OCI-LY3 (cell line): Measurements from ENCODE around the gene BSPRY.

Experiments used
- H2AFZ ChIP-seq: fragments of 200-600, 300-600 bp; shearing (Covaris generic); 2 replicates; pipeline ENCODE4 v1.6.0; 2014; ENCODE audit warnings: antibody characterized with exemption, low read depth, low read length
- H3K27ac ChIP-seq: fragments of 200-600, 300-600 bp; sonication (generic); 2 replicates; pipeline ENCODE4 v1.5.1; 2014; ENCODE audit warnings: mild to moderate bottlenecking, low read length, moderate library complexity, mixed read lengths
- H3K27me3 ChIP-seq: fragments of 200-600, 300-600 bp; sonication (generic); 2 replicates; pipeline ENCODE4 v1.6.1; 2014; ENCODE audit warnings: low read depth, low read length, mixed read lengths
- H3K36me3 ChIP-seq: fragments of 200-600, 300-600 bp; sonication (generic); replicated peaks from 2 replicates; pipeline ENCODE3; 2014; ENCODE audit warnings: low read depth, low read length, mixed read lengths
- H3K4me1 ChIP-seq: fragments of 300-600, 200-600 bp; sonication (generic); 2 replicates; pipeline ENCODE4 v1.6.1; 2014; ENCODE audit warnings: low read length, mixed read lengths
- H3K4me2 ChIP-seq: fragments of 200-600, 300-600 bp; sonication (generic); 2 replicates; pipeline ENCODE4 v1.6.1; 2014; ENCODE audit warnings: low read length, mixed read lengths
- H3K4me3 ChIP-seq: fragments of 300-600, 200-600 bp; sonication (generic); 2 replicates; pipeline ENCODE4 v1.5.1; 2014; ENCODE audit warnings: antibody characterized with exemption, mild to moderate bottlenecking, low read length, moderate library complexity
- H3K79me2 ChIP-seq: fragments of 300-600, 200-600 bp; shearing (Covaris generic); 2 replicates; pipeline ENCODE4 v1.6.1; 2014; ENCODE audit warnings: mild to moderate bottlenecking, low read length, mixed read lengths
- H3K9ac ChIP-seq: fragments of 300-600, 200-600 bp; shearing (Covaris generic); 2 replicates; pipeline ENCODE4 v1.6.0; 2014; ENCODE audit warnings: mild to moderate bottlenecking, low read length, moderate library complexity
- H3K9me3 ChIP-seq: fragments of 200-600, 300-600 bp; shearing (Covaris generic); 2 replicates; pipeline ENCODE4 v1.6.1; 2014; ENCODE audit warnings: low read length, mixed read lengths; ENCODE audit not compliant: insufficient read depth
- H4K20me1 ChIP-seq: fragments of 200-600, 300-600 bp; sonication (generic); 2 replicates; pipeline ENCODE4 v1.6.1; 2016; ENCODE audit warnings: low read length, mixed read lengths; ENCODE audit not compliant: insufficient read depth
- EZH2phosphoT487 ChIP-seq: fragments of 200-600 bp; shearing (Covaris generic); IDR thresholded peaks from 2 replicates; pipeline ENCODE4 v1.6.1; 2018; ENCODE audit warnings: antibody characterized with exemption, mixed run types, low read depth
- TF ChIP-seq, protein P1 (sequence below): fragments of 200-600, 300-600 bp; sonication (generic); IDR thresholded peaks from 2 replicates; pipeline ENCODE4 v1.5.1; 2014; ENCODE audit warnings: antibody characterized with exemption, low read length, low read depth

BSPRY gene

DNA sequence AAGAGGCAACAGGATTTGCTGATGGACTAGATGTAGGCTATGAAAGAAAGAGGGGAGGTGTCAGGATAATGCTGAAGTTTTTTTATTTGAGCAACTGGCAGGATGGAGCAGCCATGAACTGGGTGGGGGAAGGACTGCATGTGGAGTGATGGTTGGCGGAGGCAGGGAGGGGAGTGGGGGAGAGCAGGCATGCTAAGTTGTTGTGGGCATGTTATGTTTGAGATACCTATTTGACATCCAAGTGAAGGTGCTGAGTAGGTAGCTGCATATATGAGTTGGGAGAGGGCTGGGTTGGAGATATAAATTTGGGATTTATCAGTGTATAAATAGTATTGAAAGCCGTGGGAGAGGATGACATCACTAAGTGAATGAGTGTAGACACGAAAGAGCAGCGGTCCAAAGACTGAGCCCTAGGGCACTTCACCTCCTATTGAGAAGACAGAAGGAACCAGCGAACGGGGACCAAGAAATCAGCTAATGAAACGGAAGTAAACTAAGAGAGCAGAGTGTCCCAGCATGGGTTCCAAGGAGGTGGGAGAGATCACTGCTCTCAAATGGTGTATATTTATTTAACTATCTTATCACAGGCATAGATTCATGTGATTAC lies 7.4 kb downstream of the BSPRY start:
- Histone ChIP-seq H3K9ac (no peak overlapping the region), H3K27me3 (no peaks in the 10 kb centered on the region), H3K36me3 (no peaks in the 10 kb centered on the region), H3K27ac (no peak overlapping the region), H3K4me1 (peaks cover 11% of the 10 kb centered on the region), H3K79me2 (no peaks in the 10 kb centered on the region), H2AFZ (no peak overlapping the region), H3K4me3 (no peak overlapping the region), H3K4me2 (no peak overlapping the region), H3K9me3 (no peaks in the 10 kb centered on the region), H4K20me1 (no peaks in the 10 kb centered on the region)
- TF ChIP-seq, protein P1, sequence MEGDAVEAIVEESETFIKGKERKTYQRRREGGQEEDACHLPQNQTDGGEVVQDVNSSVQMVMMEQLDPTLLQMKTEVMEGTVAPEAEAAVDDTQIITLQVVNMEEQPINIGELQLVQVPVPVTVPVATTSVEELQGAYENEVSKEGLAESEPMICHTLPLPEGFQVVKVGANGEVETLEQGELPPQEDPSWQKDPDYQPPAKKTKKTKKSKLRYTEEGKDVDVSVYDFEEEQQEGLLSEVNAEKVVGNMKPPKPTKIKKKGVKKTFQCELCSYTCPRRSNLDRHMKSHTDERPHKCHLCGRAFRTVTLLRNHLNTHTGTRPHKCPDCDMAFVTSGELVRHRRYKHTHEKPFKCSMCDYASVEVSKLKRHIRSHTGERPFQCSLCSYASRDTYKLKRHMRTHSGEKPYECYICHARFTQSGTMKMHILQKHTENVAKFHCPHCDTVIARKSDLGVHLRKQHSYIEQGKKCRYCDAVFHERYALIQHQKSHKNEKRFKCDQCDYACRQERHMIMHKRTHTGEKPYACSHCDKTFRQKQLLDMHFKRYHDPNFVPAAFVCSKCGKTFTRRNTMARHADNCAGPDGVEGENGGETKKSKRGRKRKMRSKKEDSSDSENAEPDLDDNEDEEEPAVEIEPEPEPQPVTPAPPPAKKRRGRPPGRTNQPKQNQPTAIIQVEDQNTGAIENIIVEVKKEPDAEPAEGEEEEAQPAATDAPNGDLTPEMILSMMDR, result no peak
- no peak for TF ChIP-seq EZH2phosphoT487

DNA sequence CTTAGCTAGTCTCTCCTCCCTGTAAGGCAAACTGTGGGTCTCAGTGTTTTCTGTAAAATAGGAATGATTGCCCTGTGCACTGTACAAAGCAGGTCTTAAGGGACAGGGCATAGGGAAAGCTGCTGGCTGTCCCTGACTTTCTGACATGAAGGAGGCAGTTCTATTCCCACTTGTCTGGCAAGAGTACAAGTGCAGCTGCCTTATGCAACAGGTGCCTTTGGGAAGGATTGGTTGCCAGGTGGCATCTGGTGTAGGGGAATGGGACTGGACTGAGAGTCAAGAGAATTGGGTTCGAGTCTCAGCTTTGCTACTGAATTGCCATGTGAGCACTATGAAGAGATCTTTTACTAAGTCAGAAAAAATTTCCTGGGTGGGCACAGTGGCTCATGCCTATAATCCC lies 10.0 kb downstream of the BSPRY start:
- no peak for TF ChIP-seq EZH2phosphoT487
- TF ChIP-seq, protein P1, result no peak
- Histone ChIP-seq H3K9me3 (no peaks in the 10 kb centered on the region), H3K4me3 (no peak overlapping the region), H3K36me3 (no peaks in the 10 kb centered on the region), H3K9ac (no peak overlapping the region), H3K4me2 (no peak overlapping the region), H3K79me2 (no peaks in the 10 kb centered on the region), H3K27ac (no peak overlapping the region), H3K27me3 (no peaks in the 10 kb centered on the region), H3K4me1 (no peaks in the 10 kb centered on the region), H2AFZ (no peak overlapping the region), H4K20me1 (no peaks in the 10 kb centered on the region)

DNA sequence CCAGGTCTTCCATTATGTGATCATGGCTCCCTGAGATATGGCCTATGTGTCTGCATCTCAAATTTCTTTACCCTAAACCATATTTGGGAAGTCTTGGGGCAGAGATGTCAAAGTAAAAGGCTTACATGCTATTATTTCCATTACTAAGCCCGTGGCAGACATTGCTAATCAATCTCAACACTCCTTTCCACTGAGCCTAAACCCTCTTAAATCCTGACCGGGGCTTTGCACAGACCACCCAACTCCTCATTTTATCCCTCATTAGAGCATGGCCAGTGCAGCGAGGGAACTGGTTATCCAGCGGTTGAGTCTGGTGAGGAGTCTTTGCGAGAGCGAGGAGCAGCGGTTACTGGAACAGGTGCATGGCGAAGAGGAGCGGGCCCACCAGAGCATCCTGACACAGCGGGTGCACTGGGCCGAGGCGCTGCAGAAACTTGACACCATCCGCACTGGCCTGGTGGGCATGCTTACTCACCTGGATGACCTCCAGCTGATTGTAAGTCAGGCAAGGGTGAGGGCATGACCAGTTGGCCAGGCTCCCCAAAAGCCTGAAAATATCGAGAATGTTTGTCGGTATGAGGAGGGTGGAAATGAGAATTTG lies 11.0 kb downstream of the BSPRY start:
- Histone ChIP-seq H3K27me3 (no peaks in the 10 kb centered on the region), H3K4me1 (no peaks in the 10 kb centered on the region), H3K27ac (no peak overlapping the region), H3K79me2 (no peaks in the 10 kb centered on the region), H3K4me3 (no peak overlapping the region), H2AFZ (no peak overlapping the region), H3K4me2 (no peak overlapping the region), H3K36me3 (no peaks in the 10 kb centered on the region), H3K9ac (no peak overlapping the region), H3K9me3 (no peaks in the 10 kb centered on the region), H4K20me1 (no peaks in the 10 kb centered on the region)
- no peak for TF ChIP-seq EZH2phosphoT487
- TF ChIP-seq, protein P1, result no peak

DNA sequence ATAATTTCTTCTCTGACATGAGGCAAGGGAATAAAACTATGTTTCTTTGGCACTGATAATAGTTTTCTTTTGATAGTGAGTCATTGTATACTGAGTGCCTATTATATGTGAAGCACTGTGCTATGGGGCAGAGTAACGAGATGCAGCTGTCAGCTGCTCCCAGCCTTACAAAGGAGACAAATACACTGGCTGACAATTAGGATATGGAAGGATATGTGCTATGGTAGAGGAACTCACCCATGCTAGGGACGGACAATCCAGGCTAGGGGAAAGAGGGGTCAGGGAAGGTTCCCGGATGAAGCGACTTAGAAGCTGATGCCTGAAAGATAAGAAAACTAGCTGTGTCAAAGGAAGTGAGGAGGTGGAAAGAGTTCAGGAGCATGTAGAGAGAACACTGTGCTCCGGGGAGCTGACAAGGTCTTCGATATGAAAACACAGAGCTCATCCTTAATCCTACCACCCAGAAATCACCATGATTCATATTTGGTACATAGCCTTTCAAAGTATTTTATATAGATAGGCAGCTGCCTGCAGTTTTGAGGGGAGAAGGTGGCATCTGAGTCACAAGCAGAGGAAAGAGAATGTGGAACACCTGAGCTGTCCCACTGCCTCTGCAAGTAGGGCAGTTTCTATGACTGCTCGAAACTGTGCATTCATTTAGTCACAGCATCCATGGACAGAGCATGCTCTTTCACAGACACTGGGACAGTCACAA lies 12.1 kb downstream of the BSPRY start:
- H3K36me3 ChIP-seq, result no peaks in the 10 kb centered on the region
- H2AFZ ChIP-seq, result no peak overlapping the region
- H3K9me3 ChIP-seq, result no peaks in the 10 kb centered on the region
- H3K79me2 ChIP-seq, result no peaks in the 10 kb centered on the region
- H3K27ac ChIP-seq, result no peak overlapping the region
- no peaks in the 10 kb centered on the region for H3K27me3 ChIP-seq
- no peaks in the 10 kb centered on the region for H4K20me1 ChIP-seq
- TF ChIP-seq, protein P1, result no peak
- no peak for TF ChIP-seq EZH2phosphoT487
- H3K4me1 ChIP-seq, result no peaks in the 10 kb centered on the region
- no peak overlapping the region for H3K4me2 ChIP-seq
- no peak overlapping the region for H3K9ac ChIP-seq
- no peak overlapping the region for H3K4me3 ChIP-seq
